Measurements from ENCODE around the gene LRP4.

Gene LRP4

DNA sequence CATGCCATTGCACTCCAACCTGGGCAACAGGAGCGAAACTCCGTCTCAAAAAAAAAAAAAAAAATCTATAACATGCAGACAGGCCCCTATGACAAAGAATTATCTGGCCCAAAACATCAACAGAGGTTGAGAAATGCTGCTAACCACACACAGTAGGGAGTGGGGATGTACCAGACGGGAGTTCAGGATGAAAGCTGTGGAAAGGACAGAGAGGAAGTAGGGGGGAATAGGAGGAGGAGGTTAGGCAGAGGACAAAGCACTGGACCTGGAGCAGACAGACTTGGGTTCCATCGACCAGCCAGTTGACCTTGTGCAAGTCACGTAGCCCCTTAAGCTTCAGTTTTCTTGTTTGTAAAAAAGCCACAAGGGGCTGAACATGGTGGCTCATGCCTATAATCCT is 12.5 kb downstream of the LRP4 start:
- no peak for TF ChIP-seq ZNF70 (CRISPR knock-in tag; IDR thresholded peaks at IDR 0.05)
- no peak for TF ChIP-seq PPARA (CRISPR knock-in tag; IDR thresholded peaks at IDR 0.05; ENCODE audit: borderline replicate concordance)
- no peak for TF ChIP-seq SNAI2 (CRISPR knock-in tag; IDR thresholded peaks at IDR 0.05)
- TF ChIP-seq RARB (CRISPR knock-in tag; IDR thresholded peaks at IDR 0.05): no peak
- TF ChIP-seq, protein P1, sequence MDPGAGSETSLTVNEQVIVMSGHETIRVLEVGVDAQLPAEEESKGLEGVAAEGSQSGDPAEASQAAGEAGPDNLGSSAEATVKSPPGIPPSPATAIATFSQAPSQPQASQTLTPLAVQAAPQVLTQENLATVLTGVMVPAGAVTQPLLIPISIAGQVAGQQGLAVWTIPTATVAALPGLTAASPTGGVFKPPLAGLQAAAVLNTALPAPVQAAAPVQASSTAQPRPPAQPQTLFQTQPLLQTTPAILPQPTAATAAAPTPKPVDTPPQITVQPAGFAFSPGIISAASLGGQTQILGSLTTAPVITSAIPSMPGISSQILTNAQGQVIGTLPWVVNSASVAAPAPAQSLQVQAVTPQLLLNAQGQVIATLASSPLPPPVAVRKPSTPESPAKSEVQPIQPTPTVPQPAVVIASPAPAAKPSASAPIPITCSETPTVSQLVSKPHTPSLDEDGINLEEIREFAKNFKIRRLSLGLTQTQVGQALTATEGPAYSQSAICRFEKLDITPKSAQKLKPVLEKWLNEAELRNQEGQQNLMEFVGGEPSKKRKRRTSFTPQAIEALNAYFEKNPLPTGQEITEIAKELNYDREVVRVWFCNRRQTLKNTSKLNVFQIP (CRISPR knock-in tag; IDR thresholded peaks at IDR 0.05; ENCODE audit: borderline replicate concordance, low read depth): no peak
- TF ChIP-seq, protein P2, sequence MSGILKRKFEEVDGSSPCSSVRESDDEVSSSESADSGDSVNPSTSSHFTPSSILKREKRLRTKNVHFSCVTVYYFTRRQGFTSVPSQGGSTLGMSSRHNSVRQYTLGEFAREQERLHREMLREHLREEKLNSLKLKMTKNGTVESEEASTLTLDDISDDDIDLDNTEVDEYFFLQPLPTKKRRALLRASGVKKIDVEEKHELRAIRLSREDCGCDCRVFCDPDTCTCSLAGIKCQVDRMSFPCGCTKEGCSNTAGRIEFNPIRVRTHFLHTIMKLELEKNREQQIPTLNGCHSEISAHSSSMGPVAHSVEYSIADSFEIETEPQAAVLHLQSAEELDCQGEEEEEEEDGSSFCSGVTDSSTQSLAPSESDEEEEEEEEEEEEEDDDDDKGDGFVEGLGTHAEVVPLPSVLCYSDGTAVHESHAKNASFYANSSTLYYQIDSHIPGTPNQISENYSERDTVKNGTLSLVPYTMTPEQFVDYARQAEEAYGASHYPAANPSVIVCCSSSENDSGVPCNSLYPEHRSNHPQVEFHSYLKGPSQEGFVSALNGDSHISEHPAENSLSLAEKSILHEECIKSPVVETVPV (CRISPR knock-in tag; IDR thresholded peaks at IDR 0.05): no peak
- TF ChIP-seq CSDC2 (CRISPR knock-in tag; IDR thresholded peaks at IDR 0.05): no peak
- no peak for ATAC-seq

DNA sequence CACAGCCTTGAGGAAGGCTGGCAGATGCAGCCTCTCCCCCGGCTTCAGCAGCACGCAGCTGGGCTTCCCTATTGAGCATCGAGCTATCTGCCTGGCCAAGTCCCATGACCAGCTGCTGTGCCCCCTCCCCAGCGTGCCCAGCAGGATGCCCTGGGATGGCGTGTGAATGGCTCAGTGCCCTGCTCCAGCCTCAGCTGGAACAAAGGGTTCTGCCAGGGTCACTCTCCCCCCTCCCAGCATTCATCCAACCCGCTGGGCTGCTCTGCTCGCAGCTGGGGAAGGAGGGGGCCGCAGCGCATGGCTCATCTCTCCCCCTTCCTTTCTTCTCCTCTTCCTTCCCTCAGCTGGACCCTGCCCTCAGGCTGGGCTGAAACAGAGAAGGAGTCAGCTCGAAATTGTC is 14.5 kb downstream of the LRP4 start:
- TF ChIP-seq, protein P2 (CRISPR knock-in tag; IDR thresholded peaks at IDR 0.05): no peak
- TF ChIP-seq ZNF8 (CRISPR knock-in tag; IDR thresholded peaks at IDR 0.05) (no peak), PPARA (CRISPR knock-in tag; IDR thresholded peaks at IDR 0.05; ENCODE audit: borderline replicate concordance) (no peak), ISL1 (CRISPR knock-in tag; IDR thresholded peaks at IDR 0.05) (no peak), ZNF70 (CRISPR knock-in tag; IDR thresholded peaks at IDR 0.05) (no peak), ZNF565 (CRISPR knock-in tag; conservative IDR thresholded peaks at IDR 0.05; ENCODE audit: low read depth) (no peak), ZC3H10 (CRISPR knock-in tag; IDR thresholded peaks at IDR 0.05) (no peak), ZFP30 (CRISPR knock-in tag; IDR thresholded peaks at IDR 0.05) (no peak), BACH2 (CRISPR knock-in tag; IDR thresholded peaks at IDR 0.05; ENCODE audit: borderline replicate concordance) (no peak), ZFP3 (CRISPR knock-in tag; IDR thresholded peaks at IDR 0.05) (no peak), TOX (CRISPR knock-in tag; IDR thresholded peaks at IDR 0.05; ENCODE audit: borderline replicate concordance) (no peak), OSR1 (CRISPR knock-in tag; IDR thresholded peaks at IDR 0.05) (no peak), ARNTL (CRISPR knock-in tag; IDR thresholded peaks at IDR 0.05; ENCODE audit: borderline replicate concordance, low read depth) (no peak), RARB (CRISPR knock-in tag; IDR thresholded peaks at IDR 0.05) (no peak), TCF4 (CRISPR knock-in tag; IDR thresholded peaks at IDR 0.05; ENCODE audit: borderline replicate concordance) (no peak)
- TF ChIP-seq, protein P3, sequence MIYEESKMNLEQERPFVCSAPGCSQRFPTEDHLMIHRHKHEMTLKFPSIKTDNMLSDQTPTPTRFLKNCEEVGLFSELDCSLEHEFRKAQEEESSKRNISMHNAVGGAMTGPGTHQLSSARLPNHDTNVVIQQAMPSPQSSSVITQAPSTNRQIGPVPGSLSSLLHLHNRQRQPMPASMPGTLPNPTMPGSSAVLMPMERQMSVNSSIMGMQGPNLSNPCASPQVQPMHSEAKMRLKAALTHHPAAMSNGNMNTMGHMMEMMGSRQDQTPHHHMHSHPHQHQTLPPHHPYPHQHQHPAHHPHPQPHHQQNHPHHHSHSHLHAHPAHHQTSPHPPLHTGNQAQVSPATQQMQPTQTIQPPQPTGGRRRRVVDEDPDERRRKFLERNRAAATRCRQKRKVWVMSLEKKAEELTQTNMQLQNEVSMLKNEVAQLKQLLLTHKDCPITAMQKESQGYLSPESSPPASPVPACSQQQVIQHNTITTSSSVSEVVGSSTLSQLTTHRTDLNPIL (CRISPR knock-in tag; IDR thresholded peaks at IDR 0.05; ENCODE audit: low read depth): no peak
- TF ChIP-seq, protein P4, sequence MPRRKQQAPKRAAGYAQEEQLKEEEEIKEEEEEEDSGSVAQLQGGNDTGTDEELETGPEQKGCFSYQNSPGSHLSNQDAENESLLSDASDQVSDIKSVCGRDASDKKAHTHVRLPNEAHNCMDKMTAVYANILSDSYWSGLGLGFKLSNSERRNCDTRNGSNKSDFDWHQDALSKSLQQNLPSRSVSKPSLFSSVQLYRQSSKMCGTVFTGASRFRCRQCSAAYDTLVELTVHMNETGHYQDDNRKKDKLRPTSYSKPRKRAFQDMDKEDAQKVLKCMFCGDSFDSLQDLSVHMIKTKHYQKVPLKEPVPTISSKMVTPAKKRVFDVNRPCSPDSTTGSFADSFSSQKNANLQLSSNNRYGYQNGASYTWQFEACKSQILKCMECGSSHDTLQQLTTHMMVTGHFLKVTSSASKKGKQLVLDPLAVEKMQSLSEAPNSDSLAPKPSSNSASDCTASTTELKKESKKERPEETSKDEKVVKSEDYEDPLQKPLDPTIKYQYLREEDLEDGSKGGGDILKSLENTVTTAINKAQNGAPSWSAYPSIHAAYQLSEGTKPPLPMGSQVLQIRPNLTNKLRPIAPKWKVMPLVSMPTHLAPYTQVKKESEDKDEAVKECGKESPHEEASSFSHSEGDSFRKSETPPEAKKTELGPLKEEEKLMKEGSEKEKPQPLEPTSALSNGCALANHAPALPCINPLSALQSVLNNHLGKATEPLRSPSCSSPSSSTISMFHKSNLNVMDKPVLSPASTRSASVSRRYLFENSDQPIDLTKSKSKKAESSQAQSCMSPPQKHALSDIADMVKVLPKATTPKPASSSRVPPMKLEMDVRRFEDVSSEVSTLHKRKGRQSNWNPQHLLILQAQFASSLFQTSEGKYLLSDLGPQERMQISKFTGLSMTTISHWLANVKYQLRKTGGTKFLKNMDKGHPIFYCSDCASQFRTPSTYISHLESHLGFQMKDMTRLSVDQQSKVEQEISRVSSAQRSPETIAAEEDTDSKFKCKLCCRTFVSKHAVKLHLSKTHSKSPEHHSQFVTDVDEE (CRISPR knock-in tag; IDR thresholded peaks at IDR 0.05): no peak
- TF ChIP-seq, protein P5, sequence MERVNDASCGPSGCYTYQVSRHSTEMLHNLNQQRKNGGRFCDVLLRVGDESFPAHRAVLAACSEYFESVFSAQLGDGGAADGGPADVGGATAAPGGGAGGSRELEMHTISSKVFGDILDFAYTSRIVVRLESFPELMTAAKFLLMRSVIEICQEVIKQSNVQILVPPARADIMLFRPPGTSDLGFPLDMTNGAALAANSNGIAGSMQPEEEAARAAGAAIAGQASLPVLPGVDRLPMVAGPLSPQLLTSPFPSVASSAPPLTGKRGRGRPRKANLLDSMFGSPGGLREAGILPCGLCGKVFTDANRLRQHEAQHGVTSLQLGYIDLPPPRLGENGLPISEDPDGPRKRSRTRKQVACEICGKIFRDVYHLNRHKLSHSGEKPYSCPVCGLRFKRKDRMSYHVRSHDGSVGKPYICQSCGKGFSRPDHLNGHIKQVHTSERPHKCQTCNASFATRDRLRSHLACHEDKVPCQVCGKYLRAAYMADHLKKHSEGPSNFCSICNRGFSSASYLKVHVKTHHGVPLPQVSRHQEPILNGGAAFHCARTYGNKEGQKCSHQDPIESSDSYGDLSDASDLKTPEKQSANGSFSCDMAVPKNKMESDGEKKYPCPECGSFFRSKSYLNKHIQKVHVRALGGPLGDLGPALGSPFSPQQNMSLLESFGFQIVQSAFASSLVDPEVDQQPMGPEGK (CRISPR knock-in tag; IDR thresholded peaks at IDR 0.05; ENCODE audit: borderline replicate concordance): no peak
- TF ChIP-seq, protein P1 (CRISPR knock-in tag; IDR thresholded peaks at IDR 0.05; ENCODE audit: borderline replicate concordance, low read depth): no peak
- ATAC-seq: no peak
